ENCODE measurements around the gene CHGA. TPM values are rescaled to one million over a fixed set of nuclear protein-coding genes. Genes with fewer than 3 reads are reported as not detected.
A peak's percentile ranks its signal among the peaks of the same experiment; 100 is the strongest.

The CHGA gene
- total and polyA plus RNA-seq, 2 of the 13 experiments (the other 11 are each of a cell fraction or from before 2014, with no cell fraction given), result not detected

- H2AFZ ChIP-seq (ENCODE audit: low read length), result no peak overlapping the region
- intact Hi-C loops (cut with micrococcal nuclease; ENCODE audit: unreplicated experiment), result no loop called here
- H3K9ac ChIP-seq (ENCODE audit: insufficient read depth, low read depth, low read length), result no peak overlapping the region
- no peak overlapping the region for H3K27ac ChIP-seq (ENCODE audit: extremely low read length, insufficient read depth, low read length)
- FAIRE-seq (no peak), ATAC-seq (no peak), DNase-seq (ENCODE audit: low spot score) (no peak)
- peaks cover 46% of the 10 kb centered on the region for H3K4me1 ChIP-seq (ENCODE audit: insufficient read depth, low read length)
- H3K79me2 ChIP-seq (ENCODE audit: insufficient read depth, low read length), result no peaks in the 10 kb centered on the region
- WGBS (ENCODE audit: low lambda C conversion rate), result 35% methylated on average over 6 of the region's 6 CpGs
- CTCF ChIA-PET (ENCODE audit: low intra/inter-chr PET ratio, low total read pairs), result no interaction called here
- no TSS peak for BruUV-seq (replicated peaks)
- no peaks in the 10 kb centered on the region for H3K9me3 ChIP-seq (ENCODE audit: low read length)
- TF ChIP-seq AFF4 (CRISPR knock-in tag; IDR thresholded peaks at IDR 0.05) (no peak), ZNF768 (CRISPR knock-in tag; IDR thresholded peaks at IDR 0.05) (no peak), ATRX (CRISPR knock-in tag; IDR thresholded peaks at IDR 0.05; ENCODE audit: borderline replicate concordance) (no peak), ATM (IDR thresholded peaks at IDR 0.05; ENCODE audit: borderline replicate concordance) (no peak), YY1 (IDR thresholded peaks at IDR 0.05; ENCODE audit: insufficient read depth, insufficient replicate concordance, low read depth, low read length) (no peak), ZNF75D (CRISPR knock-in tag; IDR thresholded peaks at IDR 0.05; ENCODE audit: borderline replicate concordance) (no peak), HNRNPUL1 (IDR thresholded peaks at IDR 0.05; ENCODE audit: low read depth, low read length) (no peak), ZNF609 (CRISPR knock-in tag; IDR thresholded peaks at IDR 0.05; ENCODE audit: borderline replicate concordance) (no peak), HIC2 (CRISPR knock-in tag; IDR thresholded peaks at IDR 0.05; ENCODE audit: low read depth) (no peak), ZNF891 (CRISPR knock-in tag; IDR thresholded peaks at IDR 0.05) (no peak), CC2D1A (CRISPR knock-in tag; IDR thresholded peaks at IDR 0.05) (no peak), REPIN1 (CRISPR knock-in tag; IDR thresholded peaks at IDR 0.05; ENCODE audit: borderline replicate concordance, low read depth) (no peak)
- H3K36me3 ChIP-seq (replicated peaks in 1 of 2; ENCODE audit: control insufficient read depth in 1 of 2, insufficient read depth in 2 of 2, low read length in 2 of 2), result no peaks in the 10 kb centered on the region
- peaks cover 0 to 16% of the 10 kb centered on the region in 2 experiments; a peak in 3 of 5 replicates for H3K27me3 ChIP-seq (ENCODE audit: control insufficient read depth in 1 of 2, insufficient read depth in 2 of 2, low read length in 2 of 2)
- H4K20me1 ChIP-seq (ENCODE audit: insufficient read depth, low read length), result no peaks in the 10 kb centered on the region
- peak overlapping the region; percentile 32 for H3K4me2 ChIP-seq (ENCODE audit: low read depth, low read length)
- in situ Hi-C loops (cut with HindIII; ENCODE audit: extremely low pct_ligation_motif_present, low pct_unique_long_range_greater_than_20kb), result no loop called here
- H3K4me3 ChIP-seq (replicated peaks in 1 of 3; ENCODE audit: insufficient read depth in 1 of 3, low read depth in 2 of 3, low read length in 3 of 3), result no peak overlapping the region
- POLR2A ChIA-PET, result no interaction called here
Observed at GRCh38 chr14:92903359-92903758, 19.6 kb upstream of the CHGA start.
